Fibroblast of pulmonary artery (primary cell): Measurements from ENCODE around the gene BANF2.

ENCODE experiments used
- DNase-seq: peaks from one replicate; pipeline ENCODE4 v3.0.0-alpha.2; 2010; ENCODE audit warnings: low read depth
- H3K4me3 ChIP-seq: replicated peaks from 2 replicates; pipeline ENCODE4 v1.5.1; 2011; ENCODE audit warnings: low read depth, mild to moderate bottlenecking, control low read depth, low read length, moderate library complexity
- CTCF ChIP-seq: IDR thresholded peaks from 2 replicates; pipeline ENCODE4 v1.5.1; 2011; ENCODE audit warnings: mild to moderate bottlenecking, control low read depth, low read length, inconsistent platforms; ENCODE audit errors: missing control alignments

BANF2 gene

DNA sequence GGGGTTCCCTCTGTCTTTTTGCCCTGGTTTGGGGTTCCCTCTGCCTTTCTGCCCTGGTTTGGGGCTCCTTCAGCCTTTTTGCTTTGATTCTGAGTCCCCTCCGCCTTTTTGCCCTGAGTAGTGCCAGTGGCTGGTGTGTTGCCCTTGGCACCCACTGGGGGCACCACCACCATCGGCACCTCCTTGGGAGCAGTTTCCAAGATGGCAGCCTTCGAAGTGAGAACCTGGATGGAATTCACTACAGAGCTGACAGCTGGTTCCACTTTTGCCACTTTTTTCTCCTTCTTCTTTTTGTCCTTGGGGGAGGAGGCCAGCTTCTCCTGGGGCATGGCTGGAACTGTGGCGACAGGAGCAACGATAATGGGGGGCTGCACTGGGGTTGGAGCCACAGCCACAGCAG lies 40.0 kb upstream of the BANF2 start:
- TF ChIP-seq CTCF: peak; percentile 2
- H3K4me3 ChIP-seq: no peak overlapping the region
- DNase-seq: no peak

DNA sequence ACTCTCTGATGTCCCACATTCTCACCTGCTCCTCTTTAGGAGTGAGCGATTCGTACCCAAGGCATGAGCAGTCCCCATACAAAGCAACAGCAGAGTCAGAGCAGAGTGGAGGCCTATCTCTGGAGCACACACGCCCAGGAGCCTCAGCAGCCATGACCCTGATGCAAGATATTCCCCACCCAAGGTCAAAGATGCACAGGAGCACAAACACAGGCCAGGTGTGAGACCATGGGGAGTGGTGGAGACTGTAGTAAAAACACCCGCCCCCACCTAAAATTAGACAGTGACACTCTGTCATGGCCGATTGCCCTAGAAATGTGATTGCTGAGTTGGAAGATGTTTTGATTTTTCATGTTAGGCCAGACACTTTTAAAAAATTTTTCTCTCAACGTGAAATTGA lies 39.1 kb upstream of the BANF2 start:
- DNase-seq: no peak
- H3K4me3 ChIP-seq: no peak overlapping the region
- no peak for TF ChIP-seq CTCF

- DNase-seq: peak; percentile 65
- H3K4me3 ChIP-seq: no peak overlapping the region
- TF ChIP-seq CTCF: no peak
Observed at GRCh38 chr20:17661121-17661744, 38.5 kb upstream of the BANF2 start.

GRCh38 chr20:17662333-17663039 lies 37.3 kb upstream of the BANF2 start:
- no peak overlapping the region for H3K4me3 ChIP-seq
- peak; percentile 86 for DNase-seq
- no peak for TF ChIP-seq CTCF

GRCh38 chr20:17663040-17663399 lies 36.7 kb upstream of the BANF2 start:
- DNase-seq: no peak
- TF ChIP-seq CTCF: no peak
- no peak overlapping the region for H3K4me3 ChIP-seq

DNA sequence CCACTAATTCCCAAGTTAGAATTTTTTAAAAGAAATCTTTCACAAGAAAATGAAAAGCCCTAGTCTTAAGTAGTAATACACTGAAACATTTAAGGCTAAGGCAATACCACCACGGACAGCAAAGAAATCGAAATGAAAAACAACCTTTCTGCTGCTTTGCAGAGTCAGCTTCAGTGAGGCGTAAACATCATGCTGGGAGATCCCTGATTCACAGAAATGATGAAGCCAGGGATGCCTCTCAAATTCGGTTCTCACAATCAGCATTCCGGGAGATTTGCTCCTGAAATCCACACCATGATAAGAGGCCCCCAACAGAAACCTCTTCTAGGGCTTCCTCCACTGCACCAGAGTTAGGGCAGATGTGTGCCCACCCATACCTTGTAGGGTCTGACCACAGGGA lies 36.3 kb upstream of the BANF2 start:
- no peak for TF ChIP-seq CTCF
- DNase-seq: no peak
- H3K4me3 ChIP-seq: no peak overlapping the region
